K562 (cell line): ENCODE results near the gene STX3. TPM values are rescaled to one million over a fixed set of nuclear protein-coding genes. Genes with fewer than 3 reads are reported as not detected.
A peak's percentile ranks its signal among the peaks of the same experiment; 100 is the strongest.

ENCODE experiments used
- ATAC-seq: fragments of 200-7000 bp; cut with Tn5 transposase; 3 replicates; pipeline ENCODE4 v1.9.1; 2020; ENCODE audit warnings: moderate library complexity
- BruUV-seq: library from RNA; stranded (reverse); fragments of 400-500 nt; replicated peaks from 2 replicates; lab custom pipeline; 2021; lab: Mats Ljungman, UMichigan
- CTCF ChIA-PET: fragments of 300-600 bp; formaldehyde crosslinking; extraction: SDS; loops from one replicate; lab custom pipeline; 2021; ENCODE audit warnings: low intra/inter-chr PET ratio; lab: Yijun Ruan, JAX
- POLR2A ChIA-PET: fragments of 300-600, 350-650 bp; sonication (Branson Sonifier 250); formaldehyde crosslinking; extraction: SDS; loops from one replicate; lab custom pipeline; 2021; ENCODE audit warnings: antibody characterized with exemption, inconsistent platforms; lab: Yijun Ruan, JAX
- DNase-seq, 4 experiments: peaks; one replicate each; pipeline versions ENCODE4 v3.0.0 to v3.0.0-alpha.2; 2011 to 2018; ENCODE audit warnings: low spot score in 3 of 4, mixed read lengths in 3 of 4; ENCODE audit errors: extremely low read depth in 1 of 4
- FAIRE-seq: peaks from 2 replicates; lab custom pipeline; 2011; peaks lifted over from hg19 to GRCh38; lab: Jason Lieb, UNC
- H2AFZ ChIP-seq: 2 replicates; pipeline ENCODE4 v1.6.0; 2011; ENCODE audit warnings: low read depth, low read length, control low read depth, inconsistent platforms
- H3K27ac ChIP-seq: fragments of 200-600 bp; 3 replicates; pipeline ENCODE4 v1.8.0; 2011; ENCODE audit warnings: low read depth, mild to moderate bottlenecking, control low read depth, inconsistent platforms, low read length, moderate library complexity, mixed read lengths; ENCODE audit errors: extremely low read depth
- H3K27me3 ChIP-seq, 2 experiments: fragments of 300-600 bp in 1 of 2; 2 replicates in 1 of 2; 3 replicates in 1 of 2; pipeline versions ENCODE4 v1.6.0 to v1.8.0; 2011; ENCODE audit warnings: inconsistent platforms in 2 of 2, low read length in 2 of 2, mild to moderate bottlenecking in 1 of 2, mixed read lengths in 1 of 2, moderate library complexity in 1 of 2; ENCODE audit not compliant: control insufficient read depth in 2 of 2, insufficient read depth in 2 of 2
- H3K36me3 ChIP-seq: fragments of 300-600 bp; 3 replicates; pipeline ENCODE4 v1.8.0; 2011; ENCODE audit warnings: mild to moderate bottlenecking, low read length, inconsistent platforms; ENCODE audit not compliant: control insufficient read depth, insufficient read depth
- H3K4me1 ChIP-seq, 2 experiments: fragments of 200-600 bp in 1 of 2; replicated peaks in 1 of 2; 2 replicates in 1 of 2; 3 replicates in 1 of 2; pipeline versions ENCODE4 v1.5.1 to v1.8.0; 2011; ENCODE audit warnings: inconsistent platforms in 2 of 2, low read length in 2 of 2, mild to moderate bottlenecking in 1 of 2, mixed read lengths in 1 of 2, moderate library complexity in 1 of 2; ENCODE audit not compliant: control insufficient read depth in 2 of 2, insufficient read depth in 2 of 2
- H3K4me2 ChIP-seq: 2 replicates; pipeline ENCODE4 v1.6.1; 2011; ENCODE audit warnings: low read length, control low read depth, inconsistent platforms, mixed read lengths; ENCODE audit not compliant: insufficient read depth
- H3K4me3 ChIP-seq: fragments of 200-600 bp; sonication (generic), shearing (Covaris generic); 2 replicates; pipeline ENCODE4 v1.5.1; 2016; ENCODE audit warnings: control low read depth, inconsistent platforms
- H3K79me2 ChIP-seq: fragments of 200-600 bp; 3 replicates; pipeline ENCODE4 v1.8.0; 2011; ENCODE audit warnings: low read length, inconsistent platforms; ENCODE audit not compliant: control insufficient read depth, insufficient read depth
- H3K9ac ChIP-seq, 2 experiments: 2 replicates each; pipeline versions ENCODE4 v1.6.0 to v1.6.1; 2011; ENCODE audit warnings: low read depth in 2 of 2, low read length in 2 of 2, control low read depth in 1 of 2, inconsistent platforms in 1 of 2, mild to moderate bottlenecking in 1 of 2, mixed read lengths in 1 of 2; ENCODE audit not compliant: insufficient read depth in 1 of 2
- H3K9me1 ChIP-seq: one replicate; pipeline ENCODE4 v1.6.0; 2011; ENCODE audit warnings: inconsistent platforms, mild to moderate bottlenecking, low read length, moderate library complexity; ENCODE audit not compliant: control insufficient read depth, insufficient read depth
- H3K9me3 ChIP-seq: replicated peaks from 2 replicates; pipeline ENCODE4 v1.5.1; 2011; ENCODE audit warnings: low read depth, low read length, inconsistent platforms; ENCODE audit not compliant: control insufficient read depth, insufficient read depth
- H4K20me1 ChIP-seq: replicated peaks from 2 replicates; pipeline ENCODE4 v1.6.1; 2011; ENCODE audit warnings: low read length, inconsistent platforms, mixed read lengths; ENCODE audit not compliant: control insufficient read depth, insufficient read depth
- ADNP ChIP-seq: fragments of 200-800 bp; sonication (Bioruptor generic); IDR thresholded peaks from 2 replicates; pipeline ENCODE4 v1.6.1; 2016; ENCODE audit warnings: missing genetic modification characterization, missing compliant biosample characterization
- GTF2A2 ChIP-seq: IDR thresholded peaks from 2 replicates; pipeline ENCODE4 v1.6.1; 2016; ENCODE audit warnings: mild to moderate bottlenecking, missing genetic modification characterization, missing compliant biosample characterization
- NONO ChIP-seq, 2 experiments: fragments of 200-400 bp in 1 of 2; fragments of 450-650 bp in 1 of 2; formaldehyde crosslinking in 1 of 2; IDR thresholded peaks; 2 replicates each; pipeline ENCODE4 v1.6.1; 2017; ENCODE audit warnings: low read depth in 2 of 2, mild to moderate bottlenecking in 2 of 2, moderate library complexity in 2 of 2, low read length in 1 of 2
- SMARCA4 ChIP-seq: fragments of 450-650 bp; IDR thresholded peaks from 2 replicates; pipeline ENCODE4 v1.6.1; 2016
- U2AF2 ChIP-seq: fragments of 200-400 bp; formaldehyde crosslinking; optimal IDR thresholded peaks from 2 replicates; pipeline ENCODE3; 2017; ENCODE audit warnings: low read depth, mild to moderate bottlenecking, low read length
- ZNF239 ChIP-seq: fragments of 250-450 bp; sonication (Bioruptor Pico); IDR thresholded peaks from 2 replicates; pipeline ENCODE4 v1.4.0; 2020; ENCODE audit warnings: mild to moderate bottlenecking
- WGBS: fragments of 100-300 bp; shearing (Covaris generic); methylation state at CpG from one replicate; pipeline ENCODE4 v1.1.6; 2016; ENCODE audit warnings: low coverage, mixed read lengths; ENCODE audit not compliant: insufficient coverage; ENCODE audit errors: missing lambda C conversion rate; 5-methylcytosine and 5-hydroxymethylcytosine counted together
- in situ Hi-C: fragments of 300-500 bp; cut with MboI; formaldehyde crosslinking; loops from 4 replicates; pipeline ENCODE4 v1.15.0; 2018; ENCODE audit warnings: inconsistent platforms, mixed read lengths
- intact Hi-C: fragments of 100-400 bp; cut with micrococcal nuclease; formaldehyde crosslinking; loops from 2 replicates; pipeline ENCODE4 v1.14.2; 2022
- polyA plus RNA-seq, 8 experiments: library from polyadenylated mRNA; depleted of rRNA in 4 of 8; stranded (reverse) in 5 of 8; unstranded in 3 of 8; fragments of >200 nt; fragmentation: Nextera tagmentation in 2 of 8; fragmentation: Illumina TruSeq in 1 of 8; extraction: Ambion mirVana in 2 of 8; extraction: Trizol in 1 of 8; gene quantifications; 2 replicates each; pipeline versions ENCODE4 v1.2.1 to v1.2.3, GENCODE V29; 2011 to 2014; ENCODE audit warnings: inconsistent platforms in 1 of 8, missing spikeins in 1 of 8
- total RNA-seq, 7 experiments: library from RNA; depleted of rRNA in 6 of 7; stranded (reverse); fragments of >200 nt in 6 of 7; fragmentation: Illumina TruSeq in 2 of 7; extraction: Trizol in 2 of 7; gene quantifications; 2 replicates each; pipeline versions ENCODE4 v1.2.1 to v1.2.3, GENCODE V29; 2011 to 2021; ENCODE audit warnings: low replicate concordance in 1 of 7
- TF ChIP-seq, protein P1 (sequence below): fragments of 250-450 bp; sonication (Bioruptor Pico); IDR thresholded peaks from 2 replicates; pipeline ENCODE4 v1.4.0; 2020; ENCODE audit warnings: mild to moderate bottlenecking
- TF ChIP-seq, protein P2 (sequence below): fragments of 450-650 bp; IDR thresholded peaks from 2 replicates; pipeline ENCODE4 v1.6.1; 2016; ENCODE audit warnings: mild to moderate bottlenecking, moderate library complexity

The STX3 gene
- total and polyA plus RNA-seq, 9 of the 15 experiments (the other 6 are each of a cell fraction or from before 2014, with no cell fraction given) = 12.0 to 91.6 (median 48.7) TPM

DNA sequence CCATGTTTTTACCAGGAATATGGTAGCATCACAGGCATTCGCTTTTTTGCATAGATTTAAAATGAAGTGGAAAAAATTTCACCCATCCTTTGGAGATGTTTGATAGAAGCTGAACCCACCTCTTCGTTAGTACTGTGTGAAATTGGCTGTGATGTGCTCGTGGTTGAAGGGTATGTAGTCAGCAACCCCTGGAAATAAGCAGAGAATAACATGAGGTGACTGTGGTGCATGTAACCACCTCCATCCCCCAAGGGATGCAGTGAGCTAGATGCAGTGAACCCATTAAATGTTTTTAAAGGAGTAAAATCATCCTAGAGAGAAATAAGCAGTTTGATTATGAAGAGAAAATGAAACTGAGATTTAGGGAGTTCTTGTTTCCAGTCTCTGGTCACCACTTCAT, 74.2 kb downstream of the STX3 start:
- peaks cover 5% of the 10 kb centered on the region; the same call in 1 of the 2 replicates for H3K9me3 ChIP-seq
- no peaks in the 10 kb centered on the region for H3K9me1 ChIP-seq
- intact Hi-C loops = loop anchor here (10.0 kb wide), 1 partner anchor 785 kb away; no protein-coding TSS in a partner anchor
- ChIA-PET CTCF (no interaction called here), POLR2A (no interaction called here)
- DNase-seq = no peak
- H3K4me2 ChIP-seq = no peak overlapping the region
- H4K20me1 ChIP-seq = no peaks in the 10 kb centered on the region
- no peak for FAIRE-seq
- H3K27me3 ChIP-seq = no peaks in the 10 kb centered on the region
- H3K27ac ChIP-seq = no peak overlapping the region
- H3K79me2 ChIP-seq = no peaks in the 10 kb centered on the region
- H2AFZ ChIP-seq = 0 out of 2 replicates have a peak overlapping the region, but pooled peaks have one; percentile 12
- no TSS peak for BruUV-seq
- WGBS = 77% methylated on average over 3 of the region's 3 CpGs
- ATAC-seq = no peak
- H3K9ac ChIP-seq = no peak overlapping the region
- H3K4me1 ChIP-seq = peaks cover 0 to 3% of the 10 kb centered on the region in 2 experiments; a peak in 2 of 5 replicates
- in situ Hi-C loops = loop anchor here (10.0 kb wide), 1 partner anchor 425 kb away; no protein-coding TSS in a partner anchor
- H3K4me3 ChIP-seq = no peak overlapping the region
- no peaks in the 10 kb centered on the region for H3K36me3 ChIP-seq
- no peak for TF ChIP-seq SMARCA4
- TF ChIP-seq NONO (IDR thresholded peaks at IDR 0.05; ENCODE audit: low read depth in 2 of 2, low read length in 1 of 2) = no peak
- TF ChIP-seq, protein P1, sequence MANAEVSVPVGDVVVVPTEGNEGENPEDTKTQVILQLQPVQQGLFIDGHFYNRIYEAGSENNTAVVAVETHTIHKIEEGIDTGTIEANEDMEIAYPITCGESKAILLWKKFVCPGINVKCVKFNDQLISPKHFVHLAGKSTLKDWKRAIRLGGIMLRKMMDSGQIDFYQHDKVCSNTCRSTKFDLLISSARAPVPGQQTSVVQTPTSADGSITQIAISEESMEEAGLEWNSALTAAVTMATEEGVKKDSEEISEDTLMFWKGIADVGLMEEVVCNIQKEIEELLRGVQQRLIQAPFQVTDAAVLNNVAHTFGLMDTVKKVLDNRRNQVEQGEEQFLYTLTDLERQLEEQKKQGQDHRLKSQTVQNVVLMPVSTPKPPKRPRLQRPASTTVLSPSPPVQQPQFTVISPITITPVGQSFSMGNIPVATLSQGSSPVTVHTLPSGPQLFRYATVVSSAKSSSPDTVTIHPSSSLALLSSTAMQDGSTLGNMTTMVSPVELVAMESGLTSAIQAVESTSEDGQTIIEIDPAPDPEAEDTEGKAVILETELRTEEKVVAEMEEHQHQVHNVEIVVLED = no peak
- TF ChIP-seq U2AF2 = no peak
- TF ChIP-seq ZNF239 (CRISPR knock-in tag) = no peak
- no peak for TF ChIP-seq ADNP (tag)
- TF ChIP-seq, protein P2, sequence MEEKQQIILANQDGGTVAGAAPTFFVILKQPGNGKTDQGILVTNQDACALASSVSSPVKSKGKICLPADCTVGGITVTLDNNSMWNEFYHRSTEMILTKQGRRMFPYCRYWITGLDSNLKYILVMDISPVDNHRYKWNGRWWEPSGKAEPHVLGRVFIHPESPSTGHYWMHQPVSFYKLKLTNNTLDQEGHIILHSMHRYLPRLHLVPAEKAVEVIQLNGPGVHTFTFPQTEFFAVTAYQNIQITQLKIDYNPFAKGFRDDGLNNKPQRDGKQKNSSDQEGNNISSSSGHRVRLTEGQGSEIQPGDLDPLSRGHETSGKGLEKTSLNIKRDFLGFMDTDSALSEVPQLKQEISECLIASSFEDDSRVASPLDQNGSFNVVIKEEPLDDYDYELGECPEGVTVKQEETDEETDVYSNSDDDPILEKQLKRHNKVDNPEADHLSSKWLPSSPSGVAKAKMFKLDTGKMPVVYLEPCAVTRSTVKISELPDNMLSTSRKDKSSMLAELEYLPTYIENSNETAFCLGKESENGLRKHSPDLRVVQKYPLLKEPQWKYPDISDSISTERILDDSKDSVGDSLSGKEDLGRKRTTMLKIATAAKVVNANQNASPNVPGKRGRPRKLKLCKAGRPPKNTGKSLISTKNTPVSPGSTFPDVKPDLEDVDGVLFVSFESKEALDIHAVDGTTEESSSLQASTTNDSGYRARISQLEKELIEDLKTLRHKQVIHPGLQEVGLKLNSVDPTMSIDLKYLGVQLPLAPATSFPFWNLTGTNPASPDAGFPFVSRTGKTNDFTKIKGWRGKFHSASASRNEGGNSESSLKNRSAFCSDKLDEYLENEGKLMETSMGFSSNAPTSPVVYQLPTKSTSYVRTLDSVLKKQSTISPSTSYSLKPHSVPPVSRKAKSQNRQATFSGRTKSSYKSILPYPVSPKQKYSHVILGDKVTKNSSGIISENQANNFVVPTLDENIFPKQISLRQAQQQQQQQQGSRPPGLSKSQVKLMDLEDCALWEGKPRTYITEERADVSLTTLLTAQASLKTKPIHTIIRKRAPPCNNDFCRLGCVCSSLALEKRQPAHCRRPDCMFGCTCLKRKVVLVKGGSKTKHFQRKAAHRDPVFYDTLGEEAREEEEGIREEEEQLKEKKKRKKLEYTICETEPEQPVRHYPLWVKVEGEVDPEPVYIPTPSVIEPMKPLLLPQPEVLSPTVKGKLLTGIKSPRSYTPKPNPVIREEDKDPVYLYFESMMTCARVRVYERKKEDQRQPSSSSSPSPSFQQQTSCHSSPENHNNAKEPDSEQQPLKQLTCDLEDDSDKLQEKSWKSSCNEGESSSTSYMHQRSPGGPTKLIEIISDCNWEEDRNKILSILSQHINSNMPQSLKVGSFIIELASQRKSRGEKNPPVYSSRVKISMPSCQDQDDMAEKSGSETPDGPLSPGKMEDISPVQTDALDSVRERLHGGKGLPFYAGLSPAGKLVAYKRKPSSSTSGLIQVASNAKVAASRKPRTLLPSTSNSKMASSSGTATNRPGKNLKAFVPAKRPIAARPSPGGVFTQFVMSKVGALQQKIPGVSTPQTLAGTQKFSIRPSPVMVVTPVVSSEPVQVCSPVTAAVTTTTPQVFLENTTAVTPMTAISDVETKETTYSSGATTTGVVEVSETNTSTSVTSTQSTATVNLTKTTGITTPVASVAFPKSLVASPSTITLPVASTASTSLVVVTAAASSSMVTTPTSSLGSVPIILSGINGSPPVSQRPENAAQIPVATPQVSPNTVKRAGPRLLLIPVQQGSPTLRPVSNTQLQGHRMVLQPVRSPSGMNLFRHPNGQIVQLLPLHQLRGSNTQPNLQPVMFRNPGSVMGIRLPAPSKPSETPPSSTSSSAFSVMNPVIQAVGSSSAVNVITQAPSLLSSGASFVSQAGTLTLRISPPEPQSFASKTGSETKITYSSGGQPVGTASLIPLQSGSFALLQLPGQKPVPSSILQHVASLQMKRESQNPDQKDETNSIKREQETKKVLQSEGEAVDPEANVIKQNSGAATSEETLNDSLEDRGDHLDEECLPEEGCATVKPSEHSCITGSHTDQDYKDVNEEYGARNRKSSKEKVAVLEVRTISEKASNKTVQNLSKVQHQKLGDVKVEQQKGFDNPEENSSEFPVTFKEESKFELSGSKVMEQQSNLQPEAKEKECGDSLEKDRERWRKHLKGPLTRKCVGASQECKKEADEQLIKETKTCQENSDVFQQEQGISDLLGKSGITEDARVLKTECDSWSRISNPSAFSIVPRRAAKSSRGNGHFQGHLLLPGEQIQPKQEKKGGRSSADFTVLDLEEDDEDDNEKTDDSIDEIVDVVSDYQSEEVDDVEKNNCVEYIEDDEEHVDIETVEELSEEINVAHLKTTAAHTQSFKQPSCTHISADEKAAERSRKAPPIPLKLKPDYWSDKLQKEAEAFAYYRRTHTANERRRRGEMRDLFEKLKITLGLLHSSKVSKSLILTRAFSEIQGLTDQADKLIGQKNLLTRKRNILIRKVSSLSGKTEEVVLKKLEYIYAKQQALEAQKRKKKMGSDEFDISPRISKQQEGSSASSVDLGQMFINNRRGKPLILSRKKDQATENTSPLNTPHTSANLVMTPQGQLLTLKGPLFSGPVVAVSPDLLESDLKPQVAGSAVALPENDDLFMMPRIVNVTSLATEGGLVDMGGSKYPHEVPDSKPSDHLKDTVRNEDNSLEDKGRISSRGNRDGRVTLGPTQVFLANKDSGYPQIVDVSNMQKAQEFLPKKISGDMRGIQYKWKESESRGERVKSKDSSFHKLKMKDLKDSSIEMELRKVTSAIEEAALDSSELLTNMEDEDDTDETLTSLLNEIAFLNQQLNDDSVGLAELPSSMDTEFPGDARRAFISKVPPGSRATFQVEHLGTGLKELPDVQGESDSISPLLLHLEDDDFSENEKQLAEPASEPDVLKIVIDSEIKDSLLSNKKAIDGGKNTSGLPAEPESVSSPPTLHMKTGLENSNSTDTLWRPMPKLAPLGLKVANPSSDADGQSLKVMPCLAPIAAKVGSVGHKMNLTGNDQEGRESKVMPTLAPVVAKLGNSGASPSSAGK = no peak
- TF ChIP-seq GTF2A2 (tag) = no peak
